ENCODE measurements around the gene JADE2.
"Not testable (repeated sequence)": the region's sequence is repeated elsewhere in the genome, so short reads cannot be mapped to it uniquely, and the experiment has no call there.

JADE2 gene

GRCh38 chr5:134533115-134533815 is 7.8 kb downstream of the JADE2 start:
- DNase-seq, result no peak

DNA sequence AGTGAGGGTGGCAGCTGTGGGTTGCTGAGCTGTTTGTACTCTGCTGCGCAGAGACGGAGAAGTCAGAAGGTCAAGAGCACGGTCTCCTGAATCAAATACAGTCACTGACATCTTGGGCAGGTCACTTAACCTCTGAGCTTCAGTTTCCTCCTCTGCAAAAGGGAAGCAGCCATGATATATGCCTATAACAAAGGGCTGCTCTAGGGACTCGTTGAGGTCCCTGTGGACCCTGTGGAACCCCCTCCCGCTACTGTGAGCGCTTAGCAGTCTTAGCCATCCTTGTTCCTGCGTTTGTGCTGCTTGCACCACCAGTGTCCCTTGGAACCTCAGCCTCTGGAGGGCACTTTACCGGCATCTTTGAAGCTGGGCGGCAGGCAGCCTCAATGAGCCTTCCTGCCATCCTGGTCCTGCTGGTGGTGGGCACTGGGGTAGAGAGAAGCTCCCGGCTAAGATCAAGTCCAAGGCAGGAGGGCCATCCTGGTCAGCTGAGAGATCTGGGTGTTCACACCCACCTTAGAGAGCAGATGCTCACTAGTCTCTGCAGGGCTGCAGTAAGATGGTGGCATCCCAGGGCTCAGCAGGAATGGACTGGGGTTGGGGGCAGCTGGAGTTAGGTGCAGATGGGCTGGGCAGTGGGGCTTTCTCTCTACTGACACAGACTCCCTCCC is 8.7 kb downstream of the JADE2 start:
- DNase-seq, result no peak

GRCh38 chr5:134534726-134535110 is 9.2 kb downstream of the JADE2 start:
- no peak for DNase-seq

GRCh38 chr5:134536876-134537275 is 11.4 kb downstream of the JADE2 start:
- no peak for DNase-seq

GRCh38 chr5:134537297-134537696 is 11.8 kb downstream of the JADE2 start:
- DNase-seq, result no peak

GRCh38 chr5:134538296-134538695 is 12.8 kb downstream of the JADE2 start:
- no peak for DNase-seq

- no peak for DNase-seq
These were observed 14.3 kb downstream of the JADE2 start for GRCh38 chr5:134539732-134540131.

GRCh38 chr5:134540747-134541733 is 15.6 kb downstream of the JADE2 start:
- DNase-seq, result peak; percentile 62

- no peak for DNase-seq
These were observed 16.4 kb downstream of the JADE2 start for GRCh38 chr5:134541736-134542376.

DNA sequence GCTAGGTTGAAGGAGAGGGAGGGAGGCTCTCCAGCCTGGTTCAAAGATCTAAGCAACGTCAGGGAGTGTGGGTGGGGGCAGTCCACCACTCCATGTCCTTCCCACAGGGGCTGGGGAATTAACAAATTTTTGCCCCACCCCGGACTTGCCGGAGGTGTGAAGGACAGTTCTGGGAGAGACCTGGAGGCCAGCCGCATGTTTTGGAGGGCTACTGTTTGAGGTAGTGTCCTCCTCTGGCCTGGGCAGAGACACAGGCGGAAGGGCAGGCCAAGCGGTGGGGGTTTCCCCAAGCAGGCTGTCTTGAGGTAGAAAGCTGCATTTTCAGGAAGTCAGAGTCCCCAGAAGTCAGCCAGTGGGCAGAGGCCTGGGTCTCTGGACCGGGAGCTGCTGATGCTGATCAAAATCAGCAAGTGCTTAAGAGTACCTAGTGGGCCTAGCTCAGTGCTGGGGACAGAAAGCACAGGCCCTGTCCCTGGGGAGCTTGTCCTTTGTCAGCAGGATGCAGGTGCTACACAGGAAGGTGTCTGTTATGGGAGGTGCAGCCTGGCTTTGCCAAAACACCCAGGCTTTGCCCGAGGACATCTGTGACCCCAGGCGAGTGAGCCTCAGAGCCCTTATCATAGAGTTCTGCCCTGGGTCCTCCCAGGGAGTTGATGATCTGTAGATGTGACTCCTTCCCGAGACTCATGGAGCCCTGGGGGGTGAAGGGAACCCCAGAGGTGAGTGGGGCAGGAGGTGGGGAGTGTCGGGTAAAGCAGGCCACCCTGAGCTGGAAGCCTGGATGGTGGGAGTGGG is 18.5 kb downstream of the JADE2 start:
- DNase-seq, result no peak

DNA sequence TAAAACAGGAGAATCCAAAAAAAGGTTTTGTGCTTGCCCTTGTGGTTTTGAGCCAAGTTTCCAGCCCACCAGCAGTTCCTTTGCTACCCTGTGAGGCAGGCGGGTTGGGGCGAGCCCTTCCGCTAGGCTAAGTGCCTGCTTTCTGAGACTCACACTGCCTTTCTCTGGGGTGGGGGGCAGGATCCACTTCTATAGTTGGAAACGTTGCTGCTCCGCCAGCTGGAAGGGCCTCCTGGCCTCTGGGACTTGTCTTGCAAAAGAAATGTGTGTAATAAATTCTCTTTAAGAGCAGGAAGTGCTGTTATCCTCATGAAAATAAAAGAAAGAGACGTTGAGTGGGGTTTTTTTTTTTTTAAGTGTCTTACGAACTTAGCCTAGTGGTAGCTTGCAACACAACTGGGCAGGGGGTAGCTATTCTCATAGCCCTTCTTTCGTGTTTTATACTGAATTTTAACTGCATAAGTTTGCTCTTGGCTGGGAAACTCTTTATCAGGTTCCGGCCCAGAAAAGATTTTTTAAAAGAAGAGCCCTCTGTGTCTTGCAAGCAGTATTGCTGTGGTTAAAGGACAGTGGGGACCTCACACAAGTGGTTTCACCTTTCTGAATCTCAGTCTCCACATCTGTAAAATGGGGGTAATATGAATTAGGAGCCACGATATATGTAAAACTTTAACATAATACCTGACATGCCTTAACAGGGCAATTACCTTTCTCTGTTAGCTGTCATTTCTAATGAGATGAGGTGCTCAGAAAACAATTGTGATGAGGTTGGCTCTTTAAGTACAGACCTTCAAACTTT is 19.8 kb downstream of the JADE2 start:
- no peak for DNase-seq

DNA sequence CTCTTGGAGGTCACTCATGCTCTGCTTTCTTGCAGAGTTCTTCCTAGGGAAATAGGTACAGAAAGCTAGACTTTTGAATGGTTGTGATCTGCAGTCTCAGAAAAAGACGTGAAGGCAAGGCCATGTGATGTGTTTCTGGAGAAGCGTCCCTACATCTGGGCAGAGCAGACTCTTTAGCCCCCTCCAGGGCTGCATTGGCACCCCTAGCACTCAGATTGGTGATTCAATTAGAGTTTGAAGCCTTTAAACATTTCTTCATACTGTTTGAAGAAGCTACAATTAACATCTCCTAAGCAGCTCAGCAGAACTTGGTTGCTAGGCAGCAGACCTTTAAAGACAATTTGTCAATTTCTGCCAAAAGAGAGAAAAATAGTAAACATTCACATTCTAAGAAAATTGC is 21.6 kb downstream of the JADE2 start:
- DNase-seq, result no peak

GRCh38 chr5:134547579-134547978 is 22.1 kb downstream of the JADE2 start:
- no peak for DNase-seq

DNA sequence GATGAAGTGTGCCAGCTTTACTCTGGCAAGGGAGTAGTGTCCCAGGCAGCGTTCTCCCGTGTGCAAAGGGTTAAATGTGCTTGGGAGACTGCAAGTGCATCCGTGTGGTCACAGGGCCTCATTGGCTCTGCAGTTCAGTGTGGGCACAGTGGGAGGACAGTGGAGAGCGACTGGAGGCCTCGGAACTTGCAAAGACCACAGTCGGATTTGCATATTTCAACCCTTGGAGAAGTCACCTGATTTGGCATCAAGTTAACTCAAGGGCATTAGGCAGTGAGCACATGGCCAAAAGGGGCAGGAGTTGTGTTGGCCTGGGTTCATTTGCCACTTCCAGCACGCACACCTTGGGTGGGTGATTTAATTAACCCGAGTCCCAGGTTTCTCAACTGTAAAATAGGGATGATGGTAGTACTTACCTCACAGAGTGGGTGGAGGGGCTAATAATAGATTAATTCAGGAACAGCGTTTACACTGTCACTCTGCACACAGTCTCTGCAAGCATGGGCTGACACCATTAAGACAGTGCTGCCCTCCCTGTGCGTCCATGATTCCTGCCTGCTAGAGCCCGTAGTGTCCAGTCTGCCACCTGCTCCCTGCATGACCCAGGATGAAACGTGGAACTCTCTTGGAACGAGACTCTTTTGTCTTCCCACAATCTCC is 22.7 kb downstream of the JADE2 start:
- DNase-seq, result no peak

DNA sequence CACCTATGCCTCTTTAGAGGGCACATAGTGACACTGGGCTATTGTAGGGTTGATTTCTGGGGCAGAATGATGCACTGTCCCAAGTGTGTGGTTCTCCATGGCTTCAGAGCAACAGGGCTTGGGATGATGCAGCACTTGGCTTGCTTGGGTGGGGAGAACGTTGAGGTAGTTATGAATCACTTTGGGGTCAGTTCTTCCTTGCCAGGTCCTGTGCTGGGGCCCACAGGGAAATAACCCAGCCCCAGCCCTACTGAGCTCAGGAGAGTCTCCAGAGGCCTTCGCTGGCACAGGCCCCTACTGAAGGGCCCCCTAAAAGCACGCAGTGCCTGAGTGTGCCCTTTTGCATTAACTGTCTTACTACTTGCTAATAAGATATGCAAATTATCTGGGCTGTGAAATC is 24.2 kb downstream of the JADE2 start:
- DNase-seq, result no peak

DNA sequence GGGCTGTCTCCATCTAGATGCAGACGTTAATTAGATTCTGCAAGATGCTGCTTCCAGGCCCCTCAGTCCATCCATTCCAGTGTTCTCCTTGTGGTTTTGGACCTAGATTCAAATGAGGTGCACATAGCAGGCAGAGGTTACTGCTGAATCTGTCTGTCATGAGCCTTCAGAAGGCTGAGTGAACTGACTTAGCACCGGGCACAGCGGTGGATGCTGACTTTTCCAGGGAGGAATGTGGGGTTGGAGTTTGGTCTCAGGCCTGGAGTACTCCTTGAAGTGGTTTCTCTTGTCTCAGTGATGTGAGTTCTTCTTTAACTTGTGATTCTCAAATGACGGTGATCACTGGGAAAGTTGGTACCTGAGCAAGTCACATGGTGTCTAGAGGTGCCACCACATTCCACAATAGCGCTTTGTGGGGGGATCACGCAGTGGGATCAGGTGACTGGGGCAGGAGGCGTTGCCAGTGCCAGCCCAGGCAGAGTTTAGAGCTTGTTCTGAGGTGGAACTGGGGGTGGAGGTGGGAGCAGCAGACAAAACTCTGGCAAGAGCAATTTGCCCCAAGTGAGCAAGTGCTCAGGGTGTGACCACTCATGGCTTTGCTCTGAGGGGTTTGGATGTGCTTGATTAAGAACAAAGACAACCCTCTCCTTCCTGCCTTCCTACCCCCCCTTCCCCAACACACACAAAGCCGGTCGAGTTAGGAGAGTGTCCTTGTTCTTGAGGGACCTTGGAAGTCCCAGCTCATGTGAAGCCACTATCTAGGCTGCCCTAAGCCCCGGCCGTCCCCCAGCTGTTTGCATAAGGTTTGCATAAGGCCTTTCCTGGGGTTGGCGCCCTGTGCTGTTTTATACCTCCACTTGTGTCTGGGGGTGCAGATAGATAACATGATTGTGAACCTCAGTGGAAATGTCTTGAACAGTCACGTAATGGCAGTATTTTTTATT is 25.1 kb downstream of the JADE2 start:
- DNase-seq, result no peak

DNA sequence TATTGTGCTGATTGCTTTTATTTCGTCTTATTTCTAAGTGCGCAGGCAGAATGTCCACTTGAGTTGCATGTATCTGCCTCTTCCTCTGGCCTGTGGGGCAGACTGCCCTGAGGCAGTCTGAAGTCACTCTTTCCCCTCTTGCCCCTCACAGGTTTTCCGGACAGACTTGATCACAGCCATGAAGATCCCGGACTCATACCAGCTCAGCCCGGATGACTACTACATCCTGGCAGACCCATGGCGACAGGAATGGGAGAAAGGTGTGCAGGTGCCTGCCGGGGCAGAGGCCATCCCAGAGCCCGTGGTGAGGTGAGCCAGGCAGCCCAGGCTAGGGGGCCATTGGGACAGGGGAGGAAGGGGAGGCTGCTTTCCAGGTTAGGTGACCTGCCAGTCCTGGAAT is 26.4 kb downstream of the JADE2 start:
- no peak for DNase-seq

DNA sequence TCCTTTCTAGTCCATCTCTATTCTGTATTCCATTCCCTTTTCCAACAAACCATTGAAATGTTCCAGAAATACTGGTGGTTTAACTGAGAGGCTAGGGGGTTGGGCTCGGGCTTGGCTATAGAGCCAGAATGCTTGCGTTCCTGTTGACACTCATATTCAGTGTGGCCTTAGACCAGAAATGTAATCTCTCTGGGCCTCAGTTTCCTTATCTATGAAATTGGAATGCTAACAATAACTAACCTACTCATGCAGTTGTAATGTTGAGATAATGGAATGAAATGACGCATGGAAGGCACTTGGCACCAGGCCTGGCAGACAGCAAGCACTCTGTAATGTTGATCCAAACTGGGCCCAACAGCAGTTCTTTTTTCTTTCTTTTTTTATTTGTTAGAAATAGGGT is 26.8 kb downstream of the JADE2 start:
- no peak for DNase-seq

DNA sequence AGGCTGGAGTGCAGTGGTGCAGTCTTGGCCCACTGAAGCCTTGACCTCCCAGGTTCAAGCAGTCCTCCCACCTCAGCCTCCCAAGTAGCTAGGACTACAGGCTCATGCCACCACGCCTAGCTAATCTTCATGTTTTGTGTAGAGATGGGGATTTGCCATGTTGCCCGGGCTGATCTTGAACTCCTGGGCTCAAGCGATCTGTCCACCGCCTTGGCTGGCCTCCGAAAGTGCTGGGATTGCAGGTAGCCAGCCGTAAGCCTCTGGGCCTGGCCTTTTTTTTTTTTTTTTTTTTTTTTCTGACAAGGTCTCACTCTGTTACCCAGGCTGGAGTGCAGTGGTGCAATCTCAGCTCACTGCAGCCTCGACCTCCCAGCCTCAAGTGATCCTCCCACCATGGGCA is 27.2 kb downstream of the JADE2 start:
- not testable (repeated sequence) for DNase-seq

DNA sequence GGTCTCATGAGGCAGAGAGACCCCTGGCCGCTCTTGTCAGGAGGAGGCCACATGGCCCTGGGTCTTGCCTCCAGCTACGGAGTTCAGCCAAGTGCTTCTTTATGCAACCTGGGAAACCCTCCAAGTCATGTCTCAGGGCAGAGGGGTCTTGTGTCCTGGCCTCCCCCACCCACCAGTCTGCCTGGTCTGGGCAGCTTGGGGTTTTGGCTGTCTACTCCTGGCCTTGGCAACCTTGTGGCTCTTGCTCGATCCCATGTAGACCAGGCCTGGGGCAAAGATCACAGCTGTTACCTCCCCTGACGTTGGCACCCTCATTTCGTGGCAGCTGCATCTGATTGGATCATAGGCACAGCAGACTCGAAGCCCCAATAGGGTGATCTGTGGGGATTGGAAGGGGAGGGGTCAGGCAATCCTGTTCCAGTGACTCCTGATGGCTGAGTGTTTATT is 28.4 kb downstream of the JADE2 start:
- DNase-seq, result no peak
